Measurements from ENCODE around the gene DNAJC8.

DNAJC8 gene

GRCh38 chr1:28232558-28233263 is at the start of gene DNAJC8:
DNAJC8 (minus strand) TSS chr1:28233029; CDS start chr1:28232998, 31 bp downstream.
- peak; percentile 95 for DNase-seq

- no peak for DNase-seq
Observed at GRCh38 chr1:28281608-28282425, 49.0 kb upstream of the DNAJC8 start.

DNA sequence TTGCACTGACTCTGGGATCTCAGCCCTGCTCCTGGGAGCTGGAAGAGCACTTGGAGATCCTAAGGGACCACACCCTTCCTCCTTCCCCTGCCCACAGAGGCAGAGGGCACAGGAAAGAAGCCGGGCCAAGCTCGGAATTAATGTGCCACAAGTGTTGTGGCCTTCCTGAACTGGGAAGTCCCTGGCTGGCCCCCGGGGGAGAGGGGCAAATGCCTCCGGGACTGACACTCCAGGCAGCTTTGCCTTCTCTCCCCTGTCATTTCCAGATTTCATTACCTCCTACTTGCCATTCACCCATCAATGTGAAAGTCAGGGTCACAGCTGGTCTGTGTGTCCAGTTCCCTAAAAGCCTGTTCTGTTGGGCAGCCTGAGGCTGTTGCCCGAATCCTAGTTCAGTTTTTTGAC is 48.1 kb upstream of the DNAJC8 start:
- DNase-seq = no peak

GRCh38 chr1:28280501-28280900 is 47.7 kb upstream of the DNAJC8 start:
- DNase-seq = no peak

DNA sequence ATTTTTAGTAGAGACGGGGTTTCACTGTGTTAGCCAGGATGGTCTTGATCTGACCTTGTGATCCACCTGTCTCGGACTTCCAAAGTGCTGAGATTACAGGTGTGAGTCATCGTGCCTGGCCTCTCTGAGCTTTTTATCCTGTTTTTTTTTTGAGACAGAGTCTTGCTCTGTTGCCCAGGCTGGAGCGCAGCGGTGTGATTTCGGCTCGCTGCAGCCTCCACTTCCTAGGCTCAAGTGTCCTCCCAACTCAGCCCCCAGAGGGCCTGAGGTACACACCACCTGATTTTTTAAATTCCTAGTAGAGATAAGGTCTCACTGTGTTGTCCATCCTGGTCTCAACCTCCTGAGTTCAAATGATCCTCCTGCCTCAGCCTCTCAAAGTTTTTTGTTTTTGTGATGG is 46.9 kb upstream of the DNAJC8 start:
- no peak for DNase-seq

GRCh38 chr1:28278763-28279162 is 45.9 kb upstream of the DNAJC8 start:
- no peak for DNase-seq

GRCh38 chr1:28273216-28273860 is 40.5 kb upstream of the DNAJC8 start:
- no peak for DNase-seq

DNA sequence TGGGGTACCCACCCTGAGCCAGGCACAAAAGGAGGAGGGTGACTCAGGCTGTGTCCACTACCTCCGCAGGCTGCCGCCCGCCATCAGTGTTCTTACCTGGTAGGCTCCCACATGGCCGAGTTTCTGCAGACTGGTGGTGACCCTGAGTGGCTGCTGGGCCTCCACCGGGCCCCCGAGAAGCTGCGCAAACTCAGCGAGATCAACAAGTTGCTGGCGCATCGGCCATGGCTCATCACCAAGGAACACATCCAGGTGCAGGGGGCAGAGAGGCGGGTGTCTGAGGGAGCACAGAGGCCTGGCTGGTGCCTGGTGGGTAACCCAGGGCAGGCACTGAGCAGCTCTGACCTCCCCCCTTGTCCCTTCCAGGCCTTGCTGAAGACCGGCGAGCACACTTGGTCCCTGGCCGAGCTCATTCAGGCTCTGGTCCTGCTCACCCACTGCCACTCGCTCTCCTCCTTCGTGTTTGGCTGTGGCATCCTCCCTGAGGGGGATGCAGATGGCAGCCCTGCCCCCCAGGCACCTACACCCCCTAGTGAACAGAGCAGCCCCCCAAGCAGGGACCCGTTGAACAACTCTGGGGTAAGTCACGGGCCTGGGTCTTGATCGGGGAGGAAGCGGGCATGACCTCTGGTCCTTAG is 39.5 kb upstream of the DNAJC8 start:
- DNase-seq = no peak

GRCh38 chr1:28269529-28269928 is 36.7 kb upstream of the DNAJC8 start:
- no peak for DNase-seq

- DNase-seq = no peak
Observed at GRCh38 chr1:28267633-28268032, 34.8 kb upstream of the DNAJC8 start.

- DNase-seq = no peak
Observed at GRCh38 chr1:28266920-28267322, 34.1 kb upstream of the DNAJC8 start.

DNA sequence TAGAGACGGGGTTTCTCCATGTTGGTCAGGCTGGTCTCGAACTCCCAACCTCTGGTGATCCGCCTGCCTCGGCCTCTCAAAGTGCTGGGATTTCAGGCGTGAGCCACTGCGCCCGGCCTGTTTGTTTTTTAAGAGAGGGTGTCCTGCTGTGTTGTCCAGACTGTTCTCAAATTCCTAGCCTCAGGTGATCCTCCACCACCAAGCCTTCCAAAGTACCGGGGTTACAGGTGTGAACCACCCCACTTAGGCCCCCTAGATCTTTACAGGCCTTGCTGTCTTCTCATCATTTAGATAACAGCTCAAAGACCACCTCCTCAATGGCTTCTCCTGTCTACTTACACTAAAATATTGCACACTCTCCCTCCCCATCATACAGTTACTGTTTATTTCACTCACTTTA is 32.7 kb upstream of the DNAJC8 start:
- no peak for DNase-seq

DNA sequence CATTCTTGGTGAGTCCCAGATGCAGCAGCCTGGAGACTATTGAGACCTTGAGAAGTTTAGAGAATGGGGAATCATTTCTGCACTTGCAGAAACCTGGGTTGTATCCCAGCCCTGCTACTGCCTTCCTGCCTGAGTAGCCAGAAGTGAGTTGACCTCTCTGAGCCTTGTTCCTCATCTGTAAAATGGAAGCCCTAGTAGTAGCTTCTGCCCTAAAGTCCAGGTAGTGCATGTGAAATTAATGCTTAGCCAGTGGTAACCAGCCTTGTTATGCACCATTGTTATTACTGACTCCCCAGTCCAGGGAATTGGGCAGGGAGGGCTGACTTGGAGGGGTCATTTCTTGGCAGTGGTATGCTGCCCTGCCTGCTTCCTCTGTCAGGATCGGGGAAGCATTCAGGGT is 32.1 kb upstream of the DNAJC8 start:
- no peak for DNase-seq

DNA sequence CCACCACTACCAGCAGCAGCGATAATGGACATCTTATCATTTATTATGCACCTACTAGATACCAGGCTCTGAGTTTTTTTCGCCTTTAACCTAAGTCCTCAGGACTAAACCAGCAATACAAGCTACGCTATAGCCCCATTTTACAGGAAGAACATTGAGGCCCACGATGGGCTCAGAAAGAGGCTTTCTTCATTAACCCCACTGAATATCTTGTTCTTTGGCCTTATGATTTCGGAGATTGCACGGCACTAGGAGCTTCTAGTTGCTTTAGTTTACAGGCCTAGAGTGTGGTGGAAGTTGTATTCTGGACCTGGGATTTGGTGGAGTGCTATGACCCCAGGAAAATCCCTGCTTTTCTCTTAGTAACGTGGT is 28.0 kb upstream of the DNAJC8 start:
- DNase-seq = no peak

DNA sequence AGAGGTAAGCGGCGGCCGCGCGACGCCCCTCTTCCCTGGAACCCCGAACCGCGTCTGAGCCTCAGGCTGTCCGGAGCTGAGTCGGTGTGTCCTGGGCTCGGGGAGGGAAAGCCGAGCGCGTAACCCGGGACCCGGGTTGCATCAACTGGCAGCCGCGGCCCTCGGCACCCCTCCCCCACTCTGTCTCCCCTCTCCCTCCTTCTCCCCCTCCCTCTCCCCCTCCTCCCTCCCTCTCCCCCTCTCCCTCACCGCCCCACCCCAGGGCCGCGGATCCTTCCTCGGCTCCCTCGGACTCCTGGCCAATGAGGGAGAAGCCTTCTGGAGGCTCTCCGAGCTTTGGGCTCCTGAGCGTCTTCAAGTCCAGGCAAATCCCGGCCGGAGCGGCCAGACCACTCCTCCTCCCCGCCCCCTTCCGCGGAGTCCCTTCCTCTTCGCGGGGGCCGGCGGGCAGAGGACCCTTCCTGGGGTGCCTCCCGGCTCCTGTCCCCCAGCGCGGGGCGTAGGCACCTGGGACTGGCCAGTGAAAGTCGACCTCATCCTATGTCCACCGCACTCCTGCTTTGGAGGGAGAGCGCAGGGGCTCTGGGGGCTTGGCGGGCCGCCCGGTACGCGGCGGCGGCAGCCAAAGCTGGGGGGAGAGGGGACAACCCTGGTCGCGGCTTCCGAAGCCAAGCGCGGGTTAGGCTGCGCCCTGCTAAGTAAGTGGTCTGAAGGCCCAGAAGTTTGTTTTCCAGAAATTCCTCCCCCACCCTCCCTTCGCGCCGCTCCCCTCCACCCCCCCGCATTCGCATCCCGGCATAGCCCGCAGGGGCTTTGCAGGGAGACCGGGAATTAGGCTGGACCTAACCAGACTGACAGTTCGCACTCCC is 27.3 kb upstream of the DNAJC8 start:
- peak; percentile 44 for DNase-seq

DNA sequence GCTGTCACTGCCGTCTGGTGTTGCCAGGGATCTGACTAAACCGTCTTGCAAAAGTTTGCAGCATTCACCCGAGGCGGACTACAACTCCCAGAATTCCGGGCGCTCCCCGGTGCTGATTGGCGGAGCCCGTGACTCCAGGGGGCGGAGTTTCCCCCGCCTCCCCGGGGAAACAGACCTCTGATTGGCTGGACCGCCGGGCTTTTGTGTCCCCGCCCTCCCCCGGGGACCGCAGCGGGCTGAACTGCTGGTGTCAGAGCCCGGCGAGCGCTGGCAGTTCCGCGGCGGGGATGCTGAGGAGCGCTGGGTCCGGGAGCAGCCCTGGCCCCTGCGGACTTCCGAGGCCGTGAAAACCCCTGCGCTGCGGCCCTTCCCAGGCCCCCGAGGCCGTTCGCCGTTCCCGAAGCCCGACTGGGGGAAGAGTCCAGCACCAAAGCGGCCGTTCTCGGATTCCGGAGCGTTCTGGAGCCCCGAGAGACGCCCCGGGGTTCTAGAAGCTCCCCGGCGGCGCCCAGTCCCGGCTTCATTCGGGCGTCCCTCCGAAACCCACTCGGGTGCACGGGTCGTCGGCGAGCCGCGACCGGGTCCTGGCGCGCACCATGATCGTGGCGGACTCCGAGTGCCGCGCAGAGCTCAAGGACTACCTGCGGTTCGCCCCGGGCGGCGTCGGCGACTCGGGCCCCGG is 26.6 kb upstream of the DNAJC8 start, which contains the start of gene SESN2:
Gene SESN2 (plus strand): TSS at position 267 of the 682 bp plus-strand sequence. CDS start 330 bp downstream, at position 597.
- DNase-seq = peak; percentile 99

GRCh38 chr1:28258628-28259251 is 25.9 kb upstream of the DNAJC8 start:
- no peak for DNase-seq

DNA sequence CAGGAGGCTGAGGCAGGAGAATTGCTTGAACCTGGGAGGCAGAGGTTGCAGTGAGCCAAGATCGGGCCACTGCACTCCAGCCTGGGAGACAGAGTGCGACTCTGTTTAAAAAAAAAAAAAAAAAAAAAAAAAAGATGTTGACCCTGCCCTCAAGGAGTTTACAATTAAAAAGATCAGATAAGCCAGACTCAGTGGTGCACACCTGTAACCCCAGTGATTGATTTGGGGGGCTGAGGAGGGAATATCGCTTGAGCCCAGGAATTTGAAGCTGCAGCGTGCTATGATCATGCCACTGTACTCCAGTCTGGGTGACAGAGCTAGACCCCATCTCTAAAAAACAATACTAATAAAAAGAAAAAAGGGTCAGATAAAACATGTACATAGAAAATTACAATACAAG is 24.9 kb upstream of the DNAJC8 start:
- no peak for DNase-seq

DNA sequence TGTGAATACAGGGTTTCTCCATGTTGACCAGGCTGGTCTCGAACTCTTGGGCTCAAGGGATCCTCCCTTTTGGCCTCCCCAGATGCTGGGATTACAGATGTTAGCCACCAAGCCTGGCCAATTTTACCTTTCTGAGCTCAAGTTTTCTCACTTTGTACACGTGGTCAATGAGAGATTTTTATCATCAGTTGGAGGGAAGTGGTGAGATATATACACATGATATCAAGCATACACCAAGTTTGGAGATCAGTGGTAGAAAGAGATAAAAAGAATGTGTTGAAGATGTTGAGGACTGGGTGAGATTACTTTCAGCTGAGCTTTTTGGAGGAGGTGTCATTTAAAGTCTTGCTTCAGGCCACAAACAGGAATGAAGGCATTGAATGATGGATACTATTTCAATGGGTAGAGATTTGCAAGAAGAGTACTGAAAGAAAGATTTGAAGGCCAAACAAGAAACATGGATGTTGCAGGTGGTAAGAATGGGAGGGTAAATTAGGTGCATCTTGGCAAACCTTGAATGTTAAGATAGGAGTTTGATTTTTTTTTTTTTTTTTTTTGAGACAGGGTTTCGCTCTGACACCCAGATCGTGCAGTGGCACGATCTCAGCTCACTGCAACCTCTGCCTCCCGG is 23.5 kb upstream of the DNAJC8 start:
- no peak for DNase-seq

DNA sequence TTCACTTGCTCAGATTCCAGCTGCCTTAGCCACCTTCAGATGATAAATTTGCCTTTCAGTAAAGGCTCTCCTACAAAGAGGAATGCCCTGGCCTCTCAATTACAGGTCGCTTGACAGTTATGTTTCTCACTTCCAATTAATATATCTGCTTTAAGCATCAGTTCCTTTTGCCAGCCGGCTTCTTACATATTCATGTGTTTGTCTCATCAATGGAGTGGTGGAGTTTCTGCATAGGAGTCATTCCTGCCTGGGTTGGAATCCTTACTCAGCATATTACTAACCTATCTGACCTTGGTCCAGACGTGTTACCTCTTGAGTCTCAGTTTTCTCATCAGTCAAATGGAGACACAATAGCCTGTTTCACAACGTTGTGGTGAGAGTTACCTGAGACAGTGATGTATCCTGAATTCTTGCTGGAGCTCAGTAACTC is 17.1 kb upstream of the DNAJC8 start:
- no peak for DNase-seq
